Breast epithelium (tissue), 4 donors: Measurements from ENCODE around the gene GRWD1. TPM values are rescaled to one million over a fixed set of nuclear protein-coding genes. Genes with fewer than 3 reads are reported as not detected.

ENCODE experiments used
- DNase-seq, 2 donors: peaks; one replicate each; pipeline ENCODE4 v3.0.0-alpha.2; 2019; ENCODE audit warnings: low spot score in 2 of 2
- H3K27ac ChIP-seq, 2 donors: fragments of 200-600 bp; sonication (generic) in 1 of 2; one replicate each; pipeline ENCODE4 v1.5.1; 2016 to 2019; ENCODE audit warnings: mild to moderate bottlenecking in 1 of 2
- H3K27me3 ChIP-seq, 2 donors: fragments of 200-600 bp; sonication (generic) in 1 of 2; one replicate each; pipeline versions ENCODE4 v1.5.1 to v1.6.0; 2017 to 2019; ENCODE audit warnings: control low read depth in 1 of 2, mild to moderate bottlenecking in 1 of 2
- H3K36me3 ChIP-seq: fragments of 200-600 bp; one replicate; pipeline ENCODE4 v1.5.1; 2019
- H3K4me1 ChIP-seq, 2 donors: fragments of 200-600 bp; sonication (generic); one replicate each; pipeline ENCODE4 v1.5.1; 2016 to 2019; ENCODE audit warnings: control low read depth in 1 of 2
- H3K4me3 ChIP-seq, 3 donors: fragments of 200-600 bp; sonication (generic); 1 replicate in 2 of 3; 2 replicates in 1 of 3; pipeline ENCODE4 v1.5.1; 2016 to 2019; ENCODE audit warnings: mild to moderate bottlenecking in 3 of 3, moderate library complexity in 2 of 3
- H3K9me3 ChIP-seq, 2 donors: fragments of 200-600 bp; sonication (generic) in 1 of 2; one replicate each; pipeline ENCODE4 v1.5.1; 2016 to 2019; ENCODE audit warnings: control low read depth in 1 of 2
- POLR2A ChIP-seq: fragments of 450-650 bp; IDR thresholded peaks from one replicate; pipeline ENCODE4 v1.6.1; 2016; ENCODE audit warnings: antibody characterized with exemption, mild to moderate bottlenecking, moderate library complexity
- POLR2AphosphoS5 ChIP-seq, 3 donors: sonication (generic); formaldehyde crosslinking; IDR thresholded peaks; one replicate each; pipeline ENCODE4 v1.6.1; 2017; ENCODE audit warnings: antibody characterized with exemption in 3 of 3
- intact Hi-C: fragments of 100-400 bp; cut with DNase I; formaldehyde crosslinking; loops from one replicate; pipeline ENCODE4 v1.15.1; 2023; ENCODE audit warnings: low total_unique reads
- total RNA-seq, 3 donors: library from RNA; depleted of rRNA; stranded (reverse); fragments of >200 nt; gene quantifications; one replicate each; pipeline ENCODE4 v1.1.0, GENCODE V29; 2016
- TF ChIP-seq, protein P1 (sequence below), 3 donors: fragments of 450-650 bp; IDR thresholded peaks; one replicate each; pipeline ENCODE4 v1.5.1; 2016 to 2017; ENCODE audit warnings: antibody characterized with exemption in 3 of 3, mild to moderate bottlenecking in 3 of 3, moderate library complexity in 3 of 3

Gene GRWD1
- total RNA-seq, 3 donors from 2014 or later = 25.0 to 35.4 (median 30.1) TPM

DNA sequence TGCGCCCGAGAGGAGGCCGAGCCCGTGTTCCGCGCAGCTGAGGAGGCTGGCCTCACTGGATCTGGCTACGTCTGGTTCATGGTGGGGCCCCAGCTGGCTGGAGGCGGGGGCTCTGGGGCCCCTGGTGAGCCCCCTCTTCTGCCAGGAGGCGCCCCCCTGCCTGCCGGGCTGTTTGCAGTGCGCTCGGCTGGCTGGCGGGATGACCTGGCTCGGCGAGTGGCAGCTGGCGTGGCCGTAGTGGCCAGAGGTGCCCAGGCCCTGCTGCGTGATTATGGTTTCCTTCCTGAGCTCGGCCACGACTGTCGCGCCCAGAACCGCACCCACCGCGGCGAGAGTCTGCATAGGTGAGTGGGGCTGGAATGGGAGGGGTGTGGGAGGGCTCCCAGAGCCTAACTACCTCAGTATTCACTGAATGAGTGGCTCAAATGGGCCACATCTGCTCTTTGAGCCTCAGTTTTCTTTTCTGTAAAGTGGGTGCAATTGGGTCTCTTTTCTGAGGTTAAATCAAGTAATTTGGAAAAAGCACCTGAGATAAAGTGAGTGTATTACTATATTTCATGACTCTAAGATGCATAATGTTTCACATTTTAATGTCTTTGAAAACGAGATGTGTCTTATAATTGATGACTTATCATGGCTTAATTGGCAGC lies 40.6 kb upstream of the GRWD1 start:
- no peak for DNase-seq
- no peaks in the 10 kb centered on the region for H3K36me3 ChIP-seq
- intact Hi-C loops = no loop called here
- TF ChIP-seq, protein P1, sequence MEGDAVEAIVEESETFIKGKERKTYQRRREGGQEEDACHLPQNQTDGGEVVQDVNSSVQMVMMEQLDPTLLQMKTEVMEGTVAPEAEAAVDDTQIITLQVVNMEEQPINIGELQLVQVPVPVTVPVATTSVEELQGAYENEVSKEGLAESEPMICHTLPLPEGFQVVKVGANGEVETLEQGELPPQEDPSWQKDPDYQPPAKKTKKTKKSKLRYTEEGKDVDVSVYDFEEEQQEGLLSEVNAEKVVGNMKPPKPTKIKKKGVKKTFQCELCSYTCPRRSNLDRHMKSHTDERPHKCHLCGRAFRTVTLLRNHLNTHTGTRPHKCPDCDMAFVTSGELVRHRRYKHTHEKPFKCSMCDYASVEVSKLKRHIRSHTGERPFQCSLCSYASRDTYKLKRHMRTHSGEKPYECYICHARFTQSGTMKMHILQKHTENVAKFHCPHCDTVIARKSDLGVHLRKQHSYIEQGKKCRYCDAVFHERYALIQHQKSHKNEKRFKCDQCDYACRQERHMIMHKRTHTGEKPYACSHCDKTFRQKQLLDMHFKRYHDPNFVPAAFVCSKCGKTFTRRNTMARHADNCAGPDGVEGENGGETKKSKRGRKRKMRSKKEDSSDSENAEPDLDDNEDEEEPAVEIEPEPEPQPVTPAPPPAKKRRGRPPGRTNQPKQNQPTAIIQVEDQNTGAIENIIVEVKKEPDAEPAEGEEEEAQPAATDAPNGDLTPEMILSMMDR (IDR thresholded peaks at IDR 0.05) = no peak
- TF ChIP-seq POLR2A (no peak), POLR2AphosphoS5 (IDR thresholded peaks at IDR 0.05) (no peak)
- no peaks in the 10 kb centered on the region for H3K4me1 ChIP-seq
- H3K4me3 ChIP-seq = no peak overlapping the region
- no peaks in the 10 kb centered on the region for H3K27me3 ChIP-seq
- no peak overlapping the region for H3K27ac ChIP-seq
- no peaks in the 10 kb centered on the region for H3K9me3 ChIP-seq

DNA sequence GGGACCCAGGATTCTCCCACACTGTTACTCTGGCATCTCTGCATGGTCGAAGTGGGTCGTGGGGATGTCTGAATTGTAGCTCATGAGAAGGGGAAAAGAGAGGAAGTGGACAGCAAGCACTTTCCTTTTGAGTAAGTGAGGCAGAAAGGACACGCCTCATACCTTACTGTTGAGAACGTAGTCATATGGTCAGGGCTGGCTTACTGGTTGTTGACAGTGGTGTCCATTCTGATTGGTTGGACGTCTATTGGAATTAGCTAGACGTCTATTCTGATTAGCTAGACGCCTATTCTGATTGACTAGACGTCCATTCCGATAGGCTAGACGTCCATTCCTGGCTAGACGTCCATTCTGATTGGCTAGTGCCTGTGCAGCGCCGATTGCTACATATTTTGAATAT lies 39.9 kb upstream of the GRWD1 start:
- no peak overlapping the region for H3K4me3 ChIP-seq
- H3K27me3 ChIP-seq = no peaks in the 10 kb centered on the region
- H3K4me1 ChIP-seq = no peaks in the 10 kb centered on the region

DNA sequence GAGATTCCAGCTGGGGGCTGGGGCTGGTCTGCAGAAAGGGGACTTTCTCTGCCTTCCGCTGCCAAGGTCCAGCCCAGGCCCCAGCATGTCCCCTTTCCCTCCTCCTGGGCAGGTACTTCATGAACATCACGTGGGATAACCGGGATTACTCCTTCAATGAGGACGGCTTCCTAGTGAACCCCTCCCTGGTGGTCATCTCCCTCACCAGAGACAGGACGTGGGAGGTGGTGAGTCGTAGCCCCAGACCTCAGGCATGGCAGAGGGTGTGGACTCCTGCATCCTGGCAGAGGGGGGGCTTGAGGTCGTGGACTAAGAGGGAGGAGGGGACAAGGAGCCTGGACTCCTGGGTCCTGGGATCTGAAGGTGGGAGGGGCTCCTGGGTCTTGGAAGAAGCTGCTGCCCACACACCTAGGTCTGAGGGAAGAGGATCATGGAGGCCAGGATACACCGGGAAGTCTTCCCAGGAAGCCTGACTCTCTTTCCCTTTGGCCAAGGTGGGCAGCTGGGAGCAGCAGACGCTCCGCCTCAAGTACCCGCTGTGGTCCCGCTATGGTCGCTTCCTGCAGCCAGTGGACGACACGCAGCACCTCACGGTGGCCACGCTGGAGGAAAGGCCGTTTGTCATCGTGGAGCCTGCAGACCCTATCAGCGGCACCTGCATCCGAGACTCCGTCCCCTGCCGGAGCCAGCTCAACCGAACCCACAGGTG lies 31.8 kb upstream of the GRWD1 start:
- DNase-seq = no peak
- Histone ChIP-seq H3K4me1 (no peaks in the 10 kb centered on the region), H3K36me3 (no peaks in the 10 kb centered on the region), H3K27me3 (peaks cover 0 to 4% of the 10 kb centered on the region in 2 donors), H3K4me3 (peak overlapping the region in 2 of 3 donors; percentile 34 to 49), H3K27ac (no peak overlapping the region), H3K9me3 (no peaks in the 10 kb centered on the region)
- intact Hi-C loops = no loop called here
- no peak for TF ChIP-seq POLR2A
- TF ChIP-seq, protein P1 (IDR thresholded peaks at IDR 0.05) = no peak
- no peak for TF ChIP-seq POLR2AphosphoS5 (IDR thresholded peaks at IDR 0.05)

More for the DNA sequence above, 39.9 kb upstream of the GRWD1 start:
- TF ChIP-seq POLR2AphosphoS5 (IDR thresholded peaks at IDR 0.05) (no peak), POLR2A (no peak)
- TF ChIP-seq, protein P1 (IDR thresholded peaks at IDR 0.05) = no peak
- no peak for DNase-seq
- no peaks in the 10 kb centered on the region for H3K36me3 ChIP-seq
- no peak overlapping the region for H3K27ac ChIP-seq
- no peaks in the 10 kb centered on the region for H3K9me3 ChIP-seq
- intact Hi-C loops = no loop called here

DNA sequence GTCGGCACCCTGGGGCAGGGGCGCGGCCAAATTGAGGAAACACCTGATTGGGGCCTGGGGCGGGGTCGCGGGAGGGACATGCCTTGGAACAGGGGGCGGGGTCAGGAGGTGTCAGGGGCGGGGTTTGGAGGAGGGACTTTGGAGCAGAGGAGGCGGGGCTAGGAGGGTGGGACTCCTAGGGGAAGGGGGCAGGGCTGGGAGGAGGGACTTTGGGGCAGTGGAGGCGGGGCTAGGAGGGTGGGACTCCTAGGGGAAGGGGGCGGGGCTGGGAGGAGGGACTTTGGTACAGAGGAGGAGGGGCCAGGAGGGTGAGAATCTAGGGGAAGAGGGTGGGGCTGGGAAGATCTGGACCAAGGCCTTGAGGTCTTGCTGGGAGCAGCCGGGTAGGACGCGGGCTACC lies 30.4 kb upstream of the GRWD1 start:
- H3K4me3 ChIP-seq = peak overlapping the region; percentile 3 to 49 (median 34)
- no peaks in the 10 kb centered on the region for H3K36me3 ChIP-seq
- H3K4me1 ChIP-seq = no peaks in the 10 kb centered on the region
- no peak for TF ChIP-seq POLR2A
- TF ChIP-seq, protein P1 (IDR thresholded peaks at IDR 0.05) = no peak
- no peak for TF ChIP-seq POLR2AphosphoS5 (IDR thresholded peaks at IDR 0.05)
- intact Hi-C loops = no loop called here
- no peaks in the 10 kb centered on the region for H3K9me3 ChIP-seq
- H3K27me3 ChIP-seq = peaks cover 0 to 4% of the 10 kb centered on the region in 2 donors
- DNase-seq = peak in 1 of 2 donors; percentile 29
- no peak overlapping the region for H3K27ac ChIP-seq

DNA sequence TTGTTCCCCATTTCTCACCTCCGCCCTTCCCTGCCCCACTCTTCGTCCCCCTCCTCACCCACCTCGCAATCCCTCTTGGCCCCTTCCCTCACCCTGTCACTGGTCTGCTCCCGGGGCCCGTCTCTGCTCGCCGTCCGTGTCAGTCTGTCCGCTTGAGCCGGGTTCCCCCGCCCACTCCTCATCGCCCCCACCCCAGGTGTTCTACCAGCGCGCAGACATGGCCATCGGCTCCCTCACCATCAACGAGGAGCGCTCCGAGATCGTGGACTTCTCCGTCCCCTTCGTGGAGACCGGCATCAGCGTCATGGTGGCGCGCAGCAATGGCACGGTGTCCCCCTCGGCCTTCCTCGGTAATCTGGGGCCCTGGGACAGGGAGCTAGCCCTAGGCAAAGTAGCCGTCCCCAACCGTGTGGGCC lies 30.0 kb upstream of the GRWD1 start:
- TF ChIP-seq, protein P1 (IDR thresholded peaks at IDR 0.05) = no peak
- TF ChIP-seq POLR2A = no peak
- Histone ChIP-seq H3K36me3 (no peaks in the 10 kb centered on the region), H3K9me3 (no peaks in the 10 kb centered on the region), H3K27me3 (peaks cover 0 to 4% of the 10 kb centered on the region in 2 donors), H3K27ac (no peak overlapping the region), H3K4me3 (peak overlapping the region in 2 of 3 donors; percentile 3 to 12), H3K4me1 (no peaks in the 10 kb centered on the region)
- intact Hi-C loops = no loop called here
- DNase-seq = no peak
